HepG2 (cell line): ENCODE results near the gene MYO1B. TPM values are rescaled to one million over a fixed set of nuclear protein-coding genes. Genes with fewer than 3 reads are reported as not detected.

Source experiments
- BHLHE40 ChIP-seq: IDR thresholded peaks from 2 replicates; pipeline ENCODE4 v1.6.1; 2011; ENCODE audit warnings: low read length, improper control_type of control experiment
- EED ChIP-seq: sonication (generic); formaldehyde crosslinking; IDR thresholded peaks from 2 replicates; pipeline ENCODE4 v1.5.0; 2020; ENCODE audit warnings: mild to moderate bottlenecking, missing genetic modification reagents
- FOXP1 ChIP-seq, 2 experiments: fragments of 450-650 bp in 1 of 2; IDR thresholded peaks; 2 replicates each; pipeline ENCODE4 v1.6.1; 2017 to 2018; ENCODE audit warnings: antibody characterized with exemption in 1 of 2
- HMG20A ChIP-seq: IDR thresholded peaks from 2 replicates; pipeline ENCODE4 v1.6.1; 2016; ENCODE audit warnings: borderline replicate concordance
- HOXA5 ChIP-seq: sonication (generic); formaldehyde crosslinking; IDR thresholded peaks from 2 replicates; pipeline ENCODE4 v1.4.0; 2020; ENCODE audit warnings: missing genetic modification reagents
- KLF13 ChIP-seq: sonication (generic); formaldehyde crosslinking; IDR thresholded peaks from 2 replicates; pipeline ENCODE4 v1.4.0; 2020; ENCODE audit warnings: mild to moderate bottlenecking, missing genetic modification reagents
- KLF15 ChIP-seq: sonication (generic); formaldehyde crosslinking; IDR thresholded peaks from 2 replicates; pipeline ENCODE4 v1.8.1; 2023; ENCODE audit warnings: borderline replicate concordance, mild to moderate bottlenecking, inconsistent platforms, missing genetic modification reagents, mixed read lengths
- MAFG ChIP-seq: sonication (generic); formaldehyde crosslinking; IDR thresholded peaks from 2 replicates; pipeline ENCODE4 v1.5.1; 2020; ENCODE audit warnings: mild to moderate bottlenecking, missing genetic modification reagents
- MAFK ChIP-seq, 2 experiments: IDR thresholded peaks in 1 of 2; conservative IDR thresholded peaks in 1 of 2; 2 replicates each; pipeline ENCODE4 v1.6.1; 2011; ENCODE audit warnings: improper control_type of control experiment in 2 of 2, low read length in 2 of 2
- MAX ChIP-seq: IDR thresholded peaks from 2 replicates; pipeline ENCODE4 v1.6.1; 2012; ENCODE audit warnings: inconsistent platforms
- MIER3 ChIP-seq: IDR thresholded peaks from 2 replicates; pipeline ENCODE4 v1.6.1; 2016; ENCODE audit warnings: missing compliant biosample characterization, borderline replicate concordance
- MLX ChIP-seq: IDR thresholded peaks from 2 replicates; pipeline ENCODE4 v1.6.1; 2016
- MXD1 ChIP-seq: sonication (generic); formaldehyde crosslinking; IDR thresholded peaks from 2 replicates; pipeline ENCODE4 v1.4.0; 2020; ENCODE audit warnings: mild to moderate bottlenecking, missing genetic modification reagents
- NFIB ChIP-seq: sonication (generic); formaldehyde crosslinking; IDR thresholded peaks from 2 replicates; pipeline ENCODE4 v1.9.0; 2021; ENCODE audit warnings: missing genetic modification reagents, mild to moderate bottlenecking, borderline replicate concordance
- NFKB2 ChIP-seq: sonication (generic); formaldehyde crosslinking; IDR thresholded peaks from 2 replicates; pipeline ENCODE4 v1.4.0; 2020; ENCODE audit warnings: missing genetic modification reagents, borderline replicate concordance
- RARG ChIP-seq: sonication (generic); formaldehyde crosslinking; IDR thresholded peaks from 2 replicates; pipeline ENCODE4 v1.4.0; 2020; ENCODE audit warnings: low read depth, mild to moderate bottlenecking, missing genetic modification reagents
- SETDB1 ChIP-seq: sonication (generic); formaldehyde crosslinking; IDR thresholded peaks from 2 replicates; pipeline ENCODE4 v1.5.1; 2020; ENCODE audit warnings: missing genetic modification reagents, mild to moderate bottlenecking, borderline replicate concordance
- SIN3A ChIP-seq: IDR thresholded peaks from 2 replicates; pipeline ENCODE4 v1.6.1; 2011; ENCODE audit warnings: low read depth, mild to moderate bottlenecking, control low read depth, low read length, borderline replicate concordance
- SIX1 ChIP-seq: sonication (generic); formaldehyde crosslinking; IDR thresholded peaks from 2 replicates; pipeline ENCODE4 v1.4.0; 2020; ENCODE audit warnings: missing genetic modification reagents, borderline replicate concordance
- SMYD3 ChIP-seq: sonication (generic); formaldehyde crosslinking; IDR thresholded peaks from 2 replicates; pipeline ENCODE4 v1.8.1; 2023; ENCODE audit warnings: mild to moderate bottlenecking, missing genetic modification reagents
- SOX13 ChIP-seq, 3 experiments: fragments of 450-650 bp in 1 of 3; sonication (generic) in 1 of 3; formaldehyde crosslinking in 1 of 3; IDR thresholded peaks in 2 of 3; conservative IDR thresholded peaks in 1 of 3; 2 replicates each; pipeline versions ENCODE4 v1.5.0 to v1.6.1; 2016 to 2020; ENCODE audit warnings: antibody characterized with exemption in 1 of 3, mild to moderate bottlenecking in 1 of 3, missing compliant biosample characterization in 1 of 3, missing genetic modification reagents in 1 of 3, moderate library complexity in 1 of 3
- TCF12 ChIP-seq, 2 experiments: fragments of 450-650 bp in 1 of 2; sonication (generic) in 1 of 2; formaldehyde crosslinking in 1 of 2; IDR thresholded peaks; 2 replicates each; pipeline versions ENCODE4 v1.6.1 to v1.8.0; 2017 to 2022; ENCODE audit warnings: antibody characterized with exemption in 1 of 2, mild to moderate bottlenecking in 1 of 2, missing genetic modification reagents in 1 of 2, moderate library complexity in 1 of 2
- TOE1 ChIP-seq: sonication (generic); formaldehyde crosslinking; IDR thresholded peaks from 2 replicates; pipeline ENCODE4 v1.4.0; 2020; ENCODE audit warnings: mild to moderate bottlenecking, missing genetic modification reagents
- TRIM24 ChIP-seq: sonication (generic); formaldehyde crosslinking; IDR thresholded peaks from 2 replicates; pipeline ENCODE4 v1.8.0; 2022; ENCODE audit warnings: mild to moderate bottlenecking, missing genetic modification reagents
- U2AF1 ChIP-seq: fragments of 200-400 bp; formaldehyde crosslinking; optimal IDR thresholded peaks from 2 replicates; pipeline ENCODE3; 2017; ENCODE audit warnings: mild to moderate bottlenecking, low read depth, low read length
- ZNF160 ChIP-seq: sonication (generic); formaldehyde crosslinking; IDR thresholded peaks from 2 replicates; pipeline ENCODE4 v1.8.0; 2022; ENCODE audit warnings: mild to moderate bottlenecking, inconsistent platforms, missing genetic modification reagents
- ZNF326 ChIP-seq: sonication (generic); formaldehyde crosslinking; IDR thresholded peaks from 2 replicates; pipeline ENCODE4 v1.4.0; 2020; ENCODE audit warnings: missing genetic modification reagents, borderline replicate concordance
- ZNF670 ChIP-seq: sonication (generic); formaldehyde crosslinking; IDR thresholded peaks from 2 replicates; pipeline ENCODE4 v1.8.0; 2022; ENCODE audit warnings: mild to moderate bottlenecking, missing genetic modification reagents, borderline replicate concordance
- ZNF747 ChIP-seq: sonication (generic); formaldehyde crosslinking; IDR thresholded peaks from 2 replicates; pipeline ENCODE4 v1.8.1; 2023; ENCODE audit warnings: missing genetic modification reagents, mild to moderate bottlenecking, borderline replicate concordance
- polyA plus RNA-seq, 8 experiments: library from polyadenylated mRNA; depleted of rRNA in 3 of 8; stranded (reverse) in 7 of 8; unstranded in 1 of 8; fragments of >200 nt; fragmentation: Illumina TruSeq in 4 of 8; extraction: Trizol in 4 of 8; gene quantifications; 2 replicates each; pipeline versions ENCODE4 v1.2.1 to v1.2.3, GENCODE V29; 2011 to 2016; ENCODE audit warnings: low read depth in 4 of 8, missing spikeins in 1 of 8, mixed read lengths in 1 of 8; ENCODE audit not compliant: insufficient read depth in 1 of 8
- total RNA-seq, 5 experiments: library from RNA; depleted of rRNA; stranded (reverse); fragments of >200 nt; fragmentation: Illumina TruSeq; extraction: Trizol; gene quantifications; 2 replicates each; pipeline ENCODE4 v1.2.3, GENCODE V29; 2016; ENCODE audit warnings: low read depth in 1 of 5

The MYO1B gene
- total and polyA plus RNA-seq, 2 of the 13 experiments (the other 11 are each of a cell fraction or from before 2014, with no cell fraction given), result 36.9 to 89.8 TPM

GRCh38 chr2:191376981-191377629 is 131.9 kb downstream of the MYO1B start (continued):
- no peak for TF ChIP-seq NFIB (CRISPR knock-in tag)
- no peak for TF ChIP-seq EED (CRISPR knock-in tag)
- no peak for TF ChIP-seq TRIM24 (CRISPR knock-in tag)
- no peak for TF ChIP-seq TCF12 (IDR thresholded peaks at IDR 0.05)
- TF ChIP-seq TCF12 (CRISPR knock-in tag; IDR thresholded peaks at IDR 0.05), result no peak
- no peak for TF ChIP-seq SIN3A
- TF ChIP-seq U2AF1, result no peak
- TF ChIP-seq SETDB1 (CRISPR knock-in tag), result no peak
- peak; percentile 86; the same call in 1 of the 2 replicates for TF ChIP-seq HMG20A (CRISPR knock-in tag)
- no peak for TF ChIP-seq KLF15 (CRISPR knock-in tag)
- TF ChIP-seq MAFK (conservative IDR thresholded peaks at IDR 0.05 in 1 of 2, IDR thresholded peaks at IDR 0.05 in 1 of 2; ENCODE audit: low read length in 2 of 2), result no peak
- peak; percentile 96 for TF ChIP-seq MAX
- no peak for TF ChIP-seq MXD1 (CRISPR knock-in tag)
- TF ChIP-seq RARG (CRISPR knock-in tag), result no peak
- no peak for TF ChIP-seq TOE1 (CRISPR knock-in tag)
- TF ChIP-seq MLX (CRISPR knock-in tag), result peak; percentile 99
- TF ChIP-seq BHLHE40, result 0 out of 2 replicates have a peak, but pooled peaks have one; percentile 34
- TF ChIP-seq FOXP1 (IDR thresholded peaks at IDR 0.05), result no peak
- TF ChIP-seq FOXP1 (CRISPR knock-in tag; IDR thresholded peaks at IDR 0.05), result no peak
- TF ChIP-seq HOXA5, result peak; percentile 99
- no peak for TF ChIP-seq SIX1 (CRISPR knock-in tag)
- peak; percentile 81; the same call in 1 of the 2 replicates for TF ChIP-seq MIER3 (CRISPR knock-in tag)
- no peak for TF ChIP-seq ZNF326
- no peak for TF ChIP-seq ZNF670 (CRISPR knock-in tag)
- TF ChIP-seq ZNF747 (CRISPR knock-in tag), result 0 out of 2 replicates have a peak, but pooled peaks have one; percentile 45
- TF ChIP-seq SMYD3 (CRISPR knock-in tag), result peak; percentile 56; the same call in 1 of the 2 replicates
- no peak for TF ChIP-seq NFKB2
- no peak for TF ChIP-seq ZNF160
- TF ChIP-seq SOX13 (IDR thresholded peaks at IDR 0.05), result no peak
- TF ChIP-seq SOX13 (CRISPR knock-in tag; conservative IDR thresholded peaks at IDR 0.05 in 1 of 2, IDR thresholded peaks at IDR 0.05 in 1 of 2), result peak in 1 of 2 experiments; percentile 60; a peak in 1 of 4 replicates
- no peak for TF ChIP-seq MAFG
- no peak for TF ChIP-seq KLF13 (CRISPR knock-in tag)
